Neural progenitor cell (in vitro differentiated cells): Measurements from ENCODE around the gene CXCL14. TPM values are rescaled to one million over a fixed set of nuclear protein-coding genes. Genes with fewer than 3 reads are reported as not detected.
A peak's percentile ranks its signal among the peaks of the same experiment; 100 is the strongest.

Source experiments
- DNase-seq: peaks from one replicate; pipeline ENCODE4 v3.0.0-alpha.2; 2016; ENCODE audit warnings: low spot score
- H2AFZ ChIP-seq: fragments of 200-600 bp; sonication (generic); replicated peaks from 2 replicates; pipeline ENCODE4 v1.6.1; 2016; ENCODE audit warnings: antibody characterized with exemption
- H3F3A ChIP-seq: fragments of 200-600 bp; sonication (generic); 2 replicates; pipeline ENCODE4 v1.6.1; 2016; ENCODE audit warnings: antibody characterized with exemption, low read depth
- H3K27ac ChIP-seq: fragments of 200-600 bp; sonication (generic); 2 replicates; pipeline ENCODE4 v1.5.1; 2016; ENCODE audit warnings: mild to moderate bottlenecking
- H3K27me3 ChIP-seq: fragments of 200-600 bp; sonication (generic); 2 replicates; pipeline ENCODE4 v1.6.1; 2016; ENCODE audit warnings: mild to moderate bottlenecking, moderate library complexity
- H3K36me3 ChIP-seq: fragments of 200-600 bp; sonication (generic); 2 replicates; pipeline ENCODE4 v1.5.1; 2016
- H3K4me1 ChIP-seq: fragments of 200-600 bp; sonication (generic); 2 replicates; pipeline ENCODE4 v1.6.1; 2016; ENCODE audit warnings: mixed run types
- H3K4me2 ChIP-seq: fragments of 200-600 bp; sonication (generic); 2 replicates; pipeline ENCODE4 v1.6.1; 2016
- H3K4me3 ChIP-seq: fragments of 200-600 bp; sonication (generic); 2 replicates; pipeline ENCODE4 v1.5.1; 2016
- H3K79me2 ChIP-seq: fragments of 200-600 bp; sonication (generic); 2 replicates; pipeline ENCODE4 v1.6.1; 2016; ENCODE audit warnings: low read depth
- H3K9ac ChIP-seq: fragments of 200-600 bp; sonication (generic); 2 replicates; pipeline ENCODE4 v1.6.1; 2016
- H3K9me3 ChIP-seq: fragments of 200-600 bp; sonication (generic); 2 replicates; pipeline ENCODE4 v1.5.1; 2016; ENCODE audit warnings: low read depth
- H4K20me1 ChIP-seq: fragments of 200-600 bp; sonication (generic); 2 replicates; pipeline ENCODE4 v1.6.1; 2016; ENCODE audit warnings: low read depth
- H3K27ac Mint-ChIP-seq: 3 replicates; pipeline ENCODE4 v1.8.0; 2021; ENCODE audit warnings: mixed read lengths
- H3K27me3 Mint-ChIP-seq: 2 replicates; pipeline ENCODE4 v1.8.0; 2022; ENCODE audit warnings: low read depth, mild to moderate bottlenecking, inconsistent platforms, moderate library complexity, mixed read lengths; ENCODE audit not compliant: insufficient read depth
- H3K36me3 Mint-ChIP-seq: 3 replicates; pipeline ENCODE4 v1.8.0; 2021; ENCODE audit warnings: mixed read lengths
- H3K4me1 Mint-ChIP-seq: 3 replicates; pipeline ENCODE4 v1.8.0; 2021; ENCODE audit warnings: mixed read lengths
- H3K4me3 Mint-ChIP-seq: 3 replicates; pipeline ENCODE4 v1.8.0; 2021; ENCODE audit warnings: mild to moderate bottlenecking, moderate library complexity, mixed read lengths
- H3K9me3 Mint-ChIP-seq: 3 replicates; pipeline ENCODE4 v1.8.0; 2020; ENCODE audit warnings: mixed read lengths
- EZH2 ChIP-seq: fragments of 200-600 bp; sonication (generic); IDR thresholded peaks from 2 replicates; pipeline ENCODE4 v1.6.1; 2017; ENCODE audit warnings: antibody characterized with exemption, mild to moderate bottlenecking, moderate library complexity
- EZH2phosphoT487 ChIP-seq: fragments of 200-600 bp; sonication (generic); IDR thresholded peaks from 2 replicates; pipeline ENCODE4 v1.6.1; 2017; ENCODE audit warnings: antibody characterized with exemption
- total RNA-seq: library from RNA; depleted of rRNA; stranded (reverse); fragments of >200 nt; gene quantifications from 2 replicates; pipeline ENCODE4 v1.2.3, GENCODE V29; 2015; ENCODE audit warnings: low replicate concordance
- TF ChIP-seq, protein P1 (sequence below): fragments of 200-600 bp; sonication (generic); IDR thresholded peaks from 2 replicates; pipeline ENCODE4 v1.5.1; 2017; ENCODE audit warnings: antibody characterized with exemption, mild to moderate bottlenecking

CXCL14 gene
- total RNA-seq, 1 donor from 2014 or later = 0.45 TPM

DNA sequence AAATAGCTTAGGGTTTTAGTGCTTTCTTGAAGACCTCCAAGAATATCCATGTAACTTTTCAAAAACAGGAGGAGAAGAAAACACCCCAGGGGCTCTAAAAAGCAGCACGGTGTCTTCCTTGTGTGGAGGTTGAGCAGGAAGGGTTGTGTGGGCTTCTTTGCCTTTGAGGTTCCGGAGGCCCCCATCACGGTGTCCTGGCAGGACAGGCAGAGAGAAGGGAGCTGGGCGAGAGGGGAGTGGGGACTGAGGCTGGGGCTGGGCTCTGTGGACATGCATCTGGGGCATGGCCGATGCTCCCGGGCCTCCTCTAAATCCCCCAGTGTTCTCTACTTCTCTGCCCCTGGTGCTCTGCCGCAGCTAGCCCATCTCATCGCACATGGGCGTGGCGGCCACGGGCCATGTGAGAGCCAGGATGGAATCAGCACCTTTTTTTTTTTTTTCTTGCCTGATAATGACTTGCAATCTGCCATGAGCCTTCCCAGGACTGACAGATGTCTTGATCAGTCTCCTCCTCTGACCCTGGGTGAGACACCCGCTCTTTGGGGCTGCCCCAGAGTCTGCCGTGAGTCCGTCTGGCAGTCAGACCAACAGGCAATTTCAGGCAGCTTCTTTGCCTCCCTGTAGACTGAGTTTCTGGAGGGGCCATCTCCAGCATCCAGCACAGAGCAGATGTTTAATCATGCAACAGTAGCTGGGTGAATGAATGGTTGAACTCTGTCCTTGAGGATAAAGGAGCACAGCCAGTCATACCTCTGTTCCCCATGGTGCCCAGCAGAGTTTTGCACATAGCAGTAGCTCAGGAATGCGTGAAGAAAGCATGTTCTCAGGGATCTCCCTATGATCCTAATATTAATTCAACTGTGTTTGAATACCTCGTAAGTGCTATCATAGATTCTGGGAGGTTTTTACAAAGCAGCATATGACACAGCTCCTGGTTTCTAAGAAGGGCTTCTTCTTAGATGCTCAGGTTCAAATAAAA lies 12.1 kb downstream of the CXCL14 start:
- peak overlapping the region; percentile 92 for H3K27ac Mint-ChIP-seq
- no peak overlapping the region for H3K4me3 ChIP-seq
- TF ChIP-seq EZH2phosphoT487 (no peak), EZH2 (no peak)
- TF ChIP-seq, protein P1, sequence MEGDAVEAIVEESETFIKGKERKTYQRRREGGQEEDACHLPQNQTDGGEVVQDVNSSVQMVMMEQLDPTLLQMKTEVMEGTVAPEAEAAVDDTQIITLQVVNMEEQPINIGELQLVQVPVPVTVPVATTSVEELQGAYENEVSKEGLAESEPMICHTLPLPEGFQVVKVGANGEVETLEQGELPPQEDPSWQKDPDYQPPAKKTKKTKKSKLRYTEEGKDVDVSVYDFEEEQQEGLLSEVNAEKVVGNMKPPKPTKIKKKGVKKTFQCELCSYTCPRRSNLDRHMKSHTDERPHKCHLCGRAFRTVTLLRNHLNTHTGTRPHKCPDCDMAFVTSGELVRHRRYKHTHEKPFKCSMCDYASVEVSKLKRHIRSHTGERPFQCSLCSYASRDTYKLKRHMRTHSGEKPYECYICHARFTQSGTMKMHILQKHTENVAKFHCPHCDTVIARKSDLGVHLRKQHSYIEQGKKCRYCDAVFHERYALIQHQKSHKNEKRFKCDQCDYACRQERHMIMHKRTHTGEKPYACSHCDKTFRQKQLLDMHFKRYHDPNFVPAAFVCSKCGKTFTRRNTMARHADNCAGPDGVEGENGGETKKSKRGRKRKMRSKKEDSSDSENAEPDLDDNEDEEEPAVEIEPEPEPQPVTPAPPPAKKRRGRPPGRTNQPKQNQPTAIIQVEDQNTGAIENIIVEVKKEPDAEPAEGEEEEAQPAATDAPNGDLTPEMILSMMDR = no peak
- no peaks in the 10 kb centered on the region for H3K79me2 ChIP-seq
- peaks cover 47% of the 10 kb centered on the region for H3K4me1 Mint-ChIP-seq
- no peak overlapping the region for H3K4me2 ChIP-seq
- no peak overlapping the region for H3K9ac ChIP-seq
- no peak for DNase-seq
- no peaks in the 10 kb centered on the region for H3K9me3 Mint-ChIP-seq
- H3K27me3 ChIP-seq = peaks cover 23% of the 10 kb centered on the region
- H3K27ac ChIP-seq = no peak overlapping the region
- no peak overlapping the region for H2AFZ ChIP-seq
- peaks cover 7% of the 10 kb centered on the region for H3K27me3 Mint-ChIP-seq
- H3K36me3 ChIP-seq = no peaks in the 10 kb centered on the region
- peak overlapping the region; percentile 25 for H3K4me3 Mint-ChIP-seq
- no peaks in the 10 kb centered on the region for H4K20me1 ChIP-seq
- no peaks in the 10 kb centered on the region for H3K9me3 ChIP-seq
- no peaks in the 10 kb centered on the region for H3F3A ChIP-seq
- no peaks in the 10 kb centered on the region for H3K36me3 Mint-ChIP-seq
- H3K4me1 ChIP-seq = no peaks in the 10 kb centered on the region

DNA sequence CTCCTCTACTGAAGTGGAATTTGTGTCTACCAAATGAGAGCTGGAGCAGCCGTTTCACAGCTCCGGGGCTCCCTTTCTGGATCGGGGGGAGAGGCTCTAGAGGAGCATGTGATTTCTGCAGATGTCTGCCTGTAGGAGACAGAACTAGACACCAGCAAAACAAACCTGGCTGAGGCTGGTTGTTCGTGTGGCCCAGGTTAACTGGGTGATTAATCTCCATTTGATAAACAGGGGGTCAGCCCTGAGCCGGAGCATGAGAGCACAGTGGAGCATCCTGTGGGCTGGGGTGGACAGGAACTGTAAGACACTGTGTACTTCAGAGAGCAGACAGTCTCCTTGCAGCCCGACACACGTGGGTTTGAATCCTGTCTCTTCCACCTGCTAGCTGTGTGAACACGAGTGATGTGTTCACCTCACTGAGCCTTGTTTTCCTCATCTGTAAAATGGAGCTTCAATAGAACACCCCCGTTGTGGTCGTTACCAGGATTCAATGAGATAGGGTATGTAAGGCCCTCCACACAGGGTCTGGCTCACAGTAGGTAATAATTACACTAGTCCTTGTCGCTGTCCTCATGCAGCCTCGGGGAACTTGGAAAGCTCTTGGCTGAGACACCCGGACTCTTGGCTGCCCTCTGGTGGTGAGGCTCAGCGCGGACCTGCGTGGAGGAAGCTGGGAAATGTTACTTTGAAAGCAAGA lies 12.9 kb downstream of the CXCL14 start:
- Histone ChIP-seq H3K4me2 (no peak overlapping the region), H3K27me3 (peaks cover 23% of the 10 kb centered on the region), H3K9ac (no peak overlapping the region)

DNA sequence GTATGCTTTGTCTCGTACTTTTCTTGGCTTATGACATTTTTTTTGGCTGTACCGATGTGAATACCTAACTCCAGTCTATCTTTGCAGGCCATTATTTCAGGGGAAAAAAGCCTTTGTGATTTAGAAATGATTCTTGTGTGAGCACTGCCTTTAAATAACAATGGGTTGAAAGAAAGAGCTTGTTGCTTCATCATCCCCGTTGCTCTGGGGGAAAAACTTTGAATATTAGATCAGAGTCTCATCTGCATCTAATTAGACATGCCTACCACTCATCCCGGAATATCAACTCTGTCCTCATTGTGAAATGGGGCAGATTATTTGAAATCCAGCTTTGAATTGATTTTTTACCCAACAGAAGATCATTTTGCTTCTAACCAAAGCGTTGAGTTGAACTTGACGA lies 13.5 kb downstream of the CXCL14 start:
- no peaks in the 10 kb centered on the region for H3K9me3 ChIP-seq
- H3K27me3 Mint-ChIP-seq = peaks cover 7% of the 10 kb centered on the region
- H3K4me1 Mint-ChIP-seq = peaks cover 50% of the 10 kb centered on the region
- TF ChIP-seq, protein P1 = no peak
- TF ChIP-seq EZH2phosphoT487 (no peak), EZH2 (no peak)
- H3K36me3 Mint-ChIP-seq = no peaks in the 10 kb centered on the region
- H3K27ac ChIP-seq = no peak overlapping the region
- H3K27ac Mint-ChIP-seq = no peak overlapping the region
- H3K4me3 Mint-ChIP-seq = no peak overlapping the region
- no peaks in the 10 kb centered on the region for H4K20me1 ChIP-seq
- no peak overlapping the region for H3K4me3 ChIP-seq
- no peak for DNase-seq
- no peaks in the 10 kb centered on the region for H3K36me3 ChIP-seq
- no peaks in the 10 kb centered on the region for H3F3A ChIP-seq
- H3K4me2 ChIP-seq = no peak overlapping the region
- no peaks in the 10 kb centered on the region for H3K9me3 Mint-ChIP-seq
- H3K27me3 ChIP-seq = peaks cover 28% of the 10 kb centered on the region
- no peaks in the 10 kb centered on the region for H3K4me1 ChIP-seq
- H3K79me2 ChIP-seq = no peaks in the 10 kb centered on the region
- H2AFZ ChIP-seq = no peak overlapping the region
- H3K9ac ChIP-seq = no peak overlapping the region

More for the DNA sequence above, 12.9 kb downstream of the CXCL14 start:
- no peaks in the 10 kb centered on the region for H3K9me3 ChIP-seq
- H2AFZ ChIP-seq = no peak overlapping the region
- no peaks in the 10 kb centered on the region for H3K4me1 ChIP-seq
- H3K4me1 Mint-ChIP-seq = peaks cover 48% of the 10 kb centered on the region
- no peaks in the 10 kb centered on the region for H3K36me3 Mint-ChIP-seq
- H3F3A ChIP-seq = no peaks in the 10 kb centered on the region
- H3K36me3 ChIP-seq = no peaks in the 10 kb centered on the region
- no peak overlapping the region for H3K27ac Mint-ChIP-seq
- TF ChIP-seq, protein P1 = peak; percentile 96
- TF ChIP-seq EZH2 = no peak
- H3K27ac ChIP-seq = no peak overlapping the region
- peak; percentile 75 for DNase-seq
- no peaks in the 10 kb centered on the region for H4K20me1 ChIP-seq
- H3K4me3 ChIP-seq = no peak overlapping the region
- H3K9me3 Mint-ChIP-seq = no peaks in the 10 kb centered on the region
- peaks cover 7% of the 10 kb centered on the region for H3K27me3 Mint-ChIP-seq
- no peaks in the 10 kb centered on the region for H3K79me2 ChIP-seq
- H3K4me3 Mint-ChIP-seq = no peak overlapping the region
